Small intestine (tissue), 16 donors: ENCODE data around the gene ANKRD18B. TPM values are rescaled to one million over a fixed set of nuclear protein-coding genes. Genes with fewer than 3 reads are reported as not detected.
A peak's percentile ranks its signal among the peaks of the same experiment; 100 is the strongest.
"Not testable (repeated sequence)": the region's sequence is repeated elsewhere in the genome, so short reads cannot be mapped to it uniquely, and the experiment has no call there.

Experiments
- DNase-seq, 2 donors: peaks; one replicate each; pipeline versions ENCODE4 v3.0.0 to v3.0.0-alpha.2; 2013
- FAIRE-seq: peaks from 2 replicates; lab custom pipeline; 2012; peaks lifted over from hg19 to GRCh38; lab: Jason Lieb, UNC
- H3K27ac ChIP-seq, 3 donors: one replicate each; pipeline ENCODE4 v1.5.1; 2013; ENCODE audit warnings: low read length in 2 of 3, mild to moderate bottlenecking in 2 of 3, control low read depth in 1 of 3, inconsistent platforms in 1 of 3, low read depth in 1 of 3, moderate library complexity in 1 of 3
- H3K27me3 ChIP-seq, 3 donors: one replicate each; pipeline ENCODE4 v1.6.1; 2013; ENCODE audit warnings: low read length in 3 of 3, inconsistent platforms in 1 of 3; ENCODE audit not compliant: control insufficient read depth in 3 of 3, insufficient read depth in 3 of 3
- H3K36me3 ChIP-seq, 3 donors: one replicate each; pipeline ENCODE4 v1.6.1; 2013; ENCODE audit warnings: low read length in 3 of 3, inconsistent platforms in 1 of 3, low read depth in 1 of 3, mild to moderate bottlenecking in 1 of 3, moderate library complexity in 1 of 3; ENCODE audit not compliant: control insufficient read depth in 3 of 3, insufficient read depth in 2 of 3
- H3K4me1 ChIP-seq, 3 donors: one replicate each; pipeline ENCODE4 v1.6.1; 2013; ENCODE audit warnings: low read length in 2 of 3, inconsistent platforms in 1 of 3, low read depth in 1 of 3, mild to moderate bottlenecking in 1 of 3, moderate library complexity in 1 of 3; ENCODE audit not compliant: control insufficient read depth in 3 of 3, insufficient read depth in 2 of 3
- H3K4me3 ChIP-seq, 3 donors: one replicate each; pipeline ENCODE4 v1.5.1; 2013; ENCODE audit warnings: low read length in 3 of 3, control low read depth in 1 of 3, inconsistent platforms in 1 of 3, low read depth in 1 of 3, mild to moderate bottlenecking in 1 of 3, moderate library complexity in 1 of 3
- H3K9me3 ChIP-seq, 2 donors: one replicate each; pipeline ENCODE4 v1.6.1; 2013; ENCODE audit warnings: low read depth in 1 of 2, low read length in 1 of 2; ENCODE audit not compliant: control insufficient read depth in 2 of 2, insufficient read depth in 1 of 2
- WGBS, 3 donors: extraction: QIAGEN DNeasy Blood & Tissue Kit; methylation state at CpG; one replicate each; pipeline ENCODE4 v1.1.7; 2013; 5-methylcytosine and 5-hydroxymethylcytosine counted together
- long read RNA-seq, 10 donors: transcript quantifications; one replicate each; lab custom pipeline, GENCODE V29; 2026
- polyA plus RNA-seq, 4 donors: library from polyadenylated mRNA; stranded (reverse) in 3 of 4; unstranded in 1 of 4; fragments of 200-250 nt in 3 of 4; fragments of 120-200 nt in 1 of 4; gene quantifications; one replicate each; pipeline versions ENCODE4 v1.2.1 to v1.2.3, GENCODE V29; 2013
- donor health status: healthy with polysubstance abuse.
- donor health status: control.
- donor health status: control.
- donor health status: Bipolar disorder and iron deficiency.
- donor health status: healthy.

ANKRD18B gene
- under 1 TPM in 2 of 4 donors, not detected in 2; 0.13 to 0.48 TPM for polyA plus RNA-seq
- long read RNA-seq, donor 1: 0 reads
- long read RNA-seq, donor 2: 0 reads
- long read RNA-seq, donor 3: 0 reads
- long read RNA-seq, donor 4: 0 reads
- long read RNA-seq, donor 5: 0 reads
- long read RNA-seq, donor 6: 0 reads
- long read RNA-seq, donor 7: 0 reads
- long read RNA-seq, donor 8: 0 reads
- long read RNA-seq, donor 9: 0 reads
- long read RNA-seq, donor 10: 0 reads

DNA sequence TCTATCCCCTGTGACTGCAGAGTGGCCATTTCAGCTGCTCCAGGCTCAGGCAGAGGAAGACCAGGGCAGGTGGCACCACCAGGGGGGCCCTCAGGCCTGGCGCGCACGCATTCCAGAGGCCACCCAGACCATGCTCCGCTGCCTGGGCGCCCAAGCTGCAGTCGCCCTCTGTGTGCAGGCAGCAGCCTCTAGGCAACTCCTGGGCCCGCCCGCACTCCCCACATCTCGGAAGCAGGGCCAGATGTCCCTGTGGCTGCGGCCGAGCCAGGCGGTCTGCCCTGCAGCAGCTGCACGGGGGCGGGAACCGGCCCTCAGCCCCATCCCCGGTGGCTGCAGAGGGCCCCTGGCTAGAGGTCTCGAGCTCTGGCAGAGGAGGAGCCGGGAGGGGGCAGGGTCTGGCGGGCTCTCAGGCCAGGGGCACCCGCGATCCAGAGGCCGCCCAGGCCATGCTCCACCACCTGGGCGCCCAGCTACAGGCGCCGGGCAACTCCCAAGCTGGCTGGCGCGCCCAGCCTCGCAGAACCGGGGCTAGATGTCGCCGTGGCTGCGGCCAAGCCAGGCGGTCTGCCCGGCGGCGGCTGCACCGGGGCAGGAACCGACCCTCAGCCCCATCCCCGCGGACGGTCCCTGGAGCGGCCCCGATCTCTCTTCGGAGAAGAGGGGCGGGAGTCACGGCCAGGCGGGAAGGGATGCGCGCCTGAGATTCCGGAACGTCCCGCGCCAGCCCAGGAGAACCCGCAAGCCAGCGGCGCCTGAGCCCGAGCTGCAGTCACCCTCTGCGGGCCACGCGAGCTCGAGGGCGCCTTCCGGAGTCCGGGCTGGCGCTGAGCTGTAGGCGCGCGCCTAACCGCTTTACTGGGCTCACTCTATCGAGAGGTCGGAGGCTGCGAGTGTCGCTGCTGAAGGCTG lies at the start of gene ANKRD18B:
TSS of gene ANKRD18B (plus strand) at position 855 of the 909 bp plus-strand sequence. CDS start 239 bp downstream, outside the sequence.
- not testable (repeated sequence) for FAIRE-seq, H3K36me3 ChIP-seq, H3K4me1 ChIP-seq, H3K9me3 ChIP-seq, H3K27ac ChIP-seq
- WGBS, 3 donors: 2 to 5% (median 2%) methylated on average over 44 to 73 of the region's 73 CpGs
- Histone ChIP-seq H3K27me3 (peaks cover 0 to 37% (median 4%) of the 10 kb centered on the region in 3 donors), H3K4me3 (peak within 1 kb of the TSS in 2 of 3 donors; percentile 15 to 18)
- DNase-seq: peak; percentile 9 to 41

GRCh38 chr9:33475357-33475756 lies 48.7 kb upstream of the ANKRD18B start:
- WGBS, 3 donors: 94 to 100% (median 95%) methylated on average over 1 of the region's 1 CpG
- Histone ChIP-seq H3K27me3 (no peaks in the 10 kb centered on the region), H3K27ac (no peak overlapping the region), H3K36me3 (peaks cover 0 to 16% (median 3%) of the 10 kb centered on the region in 3 donors), H3K4me3 (no peak overlapping the region), H3K9me3 (no peaks in the 10 kb centered on the region), H3K4me1 (peaks cover 0 to 10% (median 0%) of the 10 kb centered on the region in 3 donors)
- no peak for DNase-seq
- no peak for FAIRE-seq

GRCh38 chr9:33476503-33476902 lies 47.5 kb upstream of the ANKRD18B start:
- Histone ChIP-seq H3K36me3 (peaks cover 0 to 9% (median 0%) of the 10 kb centered on the region in 3 donors), H3K27ac (no peak overlapping the region), H3K4me3 (no peak overlapping the region), H3K9me3 (no peaks in the 10 kb centered on the region), H3K4me1 (peaks cover 0 to 10% (median 0%) of the 10 kb centered on the region in 3 donors), H3K27me3 (no peaks in the 10 kb centered on the region)
- 95 to 97% (median 95%) methylated on average over 10 of the region's 10 CpGs for WGBS, 3 donors
- FAIRE-seq (no peak), DNase-seq (no peak)

DNA sequence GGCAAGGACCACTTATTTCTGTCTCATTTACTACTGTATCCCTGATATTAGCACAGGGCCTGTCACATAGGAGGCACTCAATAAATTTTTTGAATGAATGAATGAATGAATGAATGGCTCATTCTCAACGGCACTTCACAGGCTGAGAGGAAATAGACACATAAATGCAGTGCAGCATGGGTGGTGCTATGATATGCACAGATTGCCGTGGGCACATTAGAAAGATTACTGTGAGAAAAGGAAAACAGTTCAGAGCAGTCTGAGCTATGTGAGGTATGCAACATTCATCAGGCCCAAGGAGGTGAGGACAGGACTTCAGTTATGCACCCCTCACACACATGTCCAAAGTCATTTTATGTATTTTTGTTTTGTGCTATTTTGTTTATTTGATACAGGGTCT lies 43.9 kb upstream of the ANKRD18B start:
- FAIRE-seq (no peak), DNase-seq (no peak)
- Histone ChIP-seq H3K9me3 (no peaks in the 10 kb centered on the region), H3K4me1 (no peaks in the 10 kb centered on the region), H3K36me3 (no peaks in the 10 kb centered on the region), H3K27ac (no peak overlapping the region), H3K27me3 (no peaks in the 10 kb centered on the region), H3K4me3 (no peak overlapping the region)
- 62 to 76% (median 67%) methylated on average over 2 of the region's 2 CpGs for WGBS, 3 donors

- DNase-seq (no peak), FAIRE-seq (no peak)
- Histone ChIP-seq H3K27ac (no peak overlapping the region), H3K9me3 (no peaks in the 10 kb centered on the region), H3K36me3 (no peaks in the 10 kb centered on the region), H3K4me1 (no peaks in the 10 kb centered on the region), H3K27me3 (no peaks in the 10 kb centered on the region), H3K4me3 (no peak overlapping the region)
- WGBS, 3 donors: 94 to 98% (median 94%) methylated on average over 6 of the region's 6 CpGs
These were observed 43.1 kb upstream of the ANKRD18B start for GRCh38 chr9:33480976-33481375.

DNA sequence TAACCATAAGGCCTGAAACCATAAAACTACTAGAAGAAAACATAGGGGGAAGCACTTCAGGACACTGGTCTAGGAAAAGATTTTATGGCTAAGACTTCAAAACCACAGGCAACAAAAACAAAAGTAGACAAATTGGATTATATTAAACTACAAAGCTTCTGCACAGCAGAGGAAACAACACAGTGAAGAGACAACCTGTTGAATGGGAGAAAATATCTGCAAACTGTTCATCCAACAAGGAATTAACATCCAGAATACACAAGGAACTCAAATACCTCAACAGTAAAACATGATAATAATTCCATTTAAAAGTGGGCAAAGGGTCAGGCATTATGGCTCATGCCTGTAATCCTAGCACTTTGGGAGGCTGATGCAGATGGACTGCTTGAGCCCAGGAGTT lies 38.7 kb upstream of the ANKRD18B start:
- DNase-seq, H3K4me1 ChIP-seq, H3K4me3 ChIP-seq, H3K36me3 ChIP-seq, H3K27me3 ChIP-seq, H3K9me3 ChIP-seq, H3K27ac ChIP-seq, FAIRE-seq: not testable (repeated sequence)

DNA sequence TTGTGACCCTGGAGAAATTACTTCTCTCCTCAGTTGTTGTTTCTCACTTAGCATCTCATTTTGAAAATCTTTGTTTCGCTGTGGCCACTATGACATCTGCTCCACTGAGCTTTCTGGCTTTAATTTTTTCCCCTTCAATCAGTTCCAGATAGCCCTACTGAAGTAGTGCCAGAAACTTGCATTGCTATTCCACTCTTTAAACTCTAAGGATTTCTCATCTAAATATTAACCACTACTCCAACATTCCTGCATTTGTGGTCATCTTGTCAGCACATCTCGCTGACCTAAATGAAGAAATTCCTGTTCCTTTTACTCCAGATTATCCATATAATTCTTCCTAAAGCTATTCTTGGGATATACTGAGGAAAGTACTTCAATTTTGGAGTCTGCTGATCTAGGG lies 35.0 kb upstream of the ANKRD18B start:
- FAIRE-seq: no peak
- no peaks in the 10 kb centered on the region for H3K36me3 ChIP-seq
- 75 to 84% (median 82%) methylated on average over 2 of the region's 2 CpGs for WGBS, 3 donors

DNA sequence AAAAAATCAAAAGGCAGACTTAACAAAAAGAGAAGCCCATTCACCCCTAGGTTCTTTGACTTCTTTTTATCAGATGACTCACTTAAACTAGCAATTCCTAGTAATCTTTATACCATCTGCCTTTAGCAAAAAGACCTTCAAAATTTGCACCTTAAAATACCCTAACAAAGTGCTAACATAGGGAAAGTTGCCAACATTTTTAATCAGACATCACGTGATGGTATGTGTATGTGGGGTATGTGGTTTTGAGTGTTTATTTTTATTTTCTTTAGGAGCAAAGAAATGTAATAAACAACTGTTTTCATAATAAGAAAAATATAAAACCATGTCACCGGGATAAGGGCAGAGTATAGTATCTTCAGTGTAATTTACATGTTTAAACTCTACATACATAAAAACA lies 30.2 kb upstream of the ANKRD18B start:
- not testable (repeated sequence) for H3K9me3 ChIP-seq, FAIRE-seq, H3K27ac ChIP-seq, H3K36me3 ChIP-seq, H3K4me3 ChIP-seq, H3K27me3 ChIP-seq, DNase-seq, H3K4me1 ChIP-seq
- WGBS, 3 donors: 48 to 58% (median 56%) methylated on average over 2 of the region's 2 CpGs

More for the DNA sequence above, 35.0 kb upstream of the ANKRD18B start:
- Histone ChIP-seq H3K4me3 (no peak overlapping the region), H3K9me3 (no peaks in the 10 kb centered on the region), H3K27ac (no peak overlapping the region), H3K4me1 (no peaks in the 10 kb centered on the region), H3K27me3 (no peaks in the 10 kb centered on the region)
- DNase-seq: no peak
